RKO (cell line): ENCODE data around the gene POU2F1.

Experiments used
- DNase-seq: peaks from one replicate; pipeline ENCODE4 v3.0.0-alpha.2; 2016; ENCODE audit warnings: low spot score

POU2F1 gene

DNA sequence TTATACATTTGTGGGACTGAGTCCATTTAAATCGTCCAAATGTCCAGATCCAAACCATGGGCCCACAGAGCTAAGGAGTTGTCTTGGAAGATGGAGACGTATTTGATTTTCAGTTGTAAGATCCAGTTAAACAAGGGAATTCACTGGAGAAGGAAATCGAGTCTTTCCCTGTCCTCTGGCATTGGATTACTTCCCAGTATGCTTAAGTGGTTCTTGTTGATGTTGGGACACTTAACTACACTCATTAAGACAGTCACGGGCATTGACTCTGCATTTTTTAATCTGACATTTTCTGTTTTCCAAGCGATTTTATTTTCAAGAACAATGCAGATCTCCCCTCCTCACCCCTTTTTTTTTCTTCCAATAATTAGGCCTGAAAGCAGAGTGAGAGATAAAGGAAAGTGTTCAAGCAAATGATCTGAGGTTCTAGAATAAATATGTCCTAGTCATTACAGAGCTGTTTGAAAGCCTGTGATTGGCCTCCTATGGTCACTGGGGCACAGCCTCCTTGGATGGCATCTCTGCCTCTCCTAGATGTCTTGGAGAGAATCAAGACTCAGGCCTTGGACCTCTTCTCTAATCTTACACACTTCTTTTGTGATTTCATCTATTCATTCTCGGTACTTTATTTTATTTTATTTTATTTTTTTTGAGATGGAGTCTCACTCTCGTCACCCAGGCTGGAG lies 248.7 kb downstream of the POU2F1 start:
- DNase-seq: no peak

- DNase-seq: no peak
These were observed 250.9 kb downstream of the POU2F1 start for GRCh38 chr1:167471568-167471967.

DNA sequence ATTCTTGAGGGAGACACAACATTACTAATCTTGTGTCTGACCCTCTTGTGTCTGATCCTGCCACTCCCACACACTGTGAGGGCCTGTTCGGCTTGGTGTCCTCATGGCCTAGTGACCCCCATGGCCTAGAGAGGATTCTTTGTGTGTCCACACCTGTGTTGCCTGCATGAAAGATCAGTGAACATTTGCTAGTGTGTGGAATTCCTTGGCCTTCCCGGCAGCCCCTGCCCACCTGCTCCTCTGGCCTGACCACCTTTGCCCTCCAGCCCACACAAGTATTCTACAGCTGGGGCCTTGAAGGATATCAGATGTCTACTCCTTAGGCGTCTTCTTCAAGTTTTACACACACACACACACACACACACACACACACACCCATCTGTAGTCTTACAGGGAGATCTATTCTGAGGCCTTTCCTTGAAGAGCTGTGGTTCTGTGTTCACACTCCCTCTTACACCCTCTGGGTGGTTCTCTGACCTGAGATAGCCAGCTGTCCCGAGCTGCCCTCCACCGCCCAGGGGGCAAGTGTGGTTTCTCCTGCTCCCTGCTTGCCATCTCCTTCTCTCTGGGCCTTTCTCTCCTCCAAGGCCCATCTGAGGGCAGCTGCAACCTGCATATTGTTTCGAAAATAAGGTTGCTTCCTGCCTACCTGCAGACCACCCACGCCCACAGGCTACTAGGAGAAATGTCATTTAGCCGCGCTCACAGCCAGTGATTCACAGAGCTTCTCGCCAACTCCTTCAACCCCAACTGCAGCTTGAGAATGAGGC lies 252.3 kb downstream of the POU2F1 start:
- no peak for DNase-seq

DNA sequence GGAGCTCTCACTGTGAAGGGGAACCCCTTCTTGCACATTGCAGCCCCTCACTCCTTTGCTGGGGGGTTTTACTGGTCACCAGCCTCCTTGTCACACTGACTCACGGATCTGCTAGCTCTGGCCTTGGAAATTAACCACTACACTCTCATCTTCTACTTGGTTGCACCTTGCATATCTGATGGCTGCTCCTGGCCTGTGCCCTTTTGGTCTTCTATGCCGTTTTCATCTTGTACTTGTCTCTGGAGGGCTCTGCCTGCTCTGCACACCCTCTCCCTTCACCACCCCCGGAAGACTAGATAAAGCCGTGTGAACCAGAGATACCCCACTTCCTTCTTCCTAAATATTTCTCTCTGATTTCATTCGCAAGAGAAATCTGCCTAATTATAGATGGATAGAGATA lies 253.1 kb downstream of the POU2F1 start:
- no peak for DNase-seq

GRCh38 chr1:167474191-167474641 lies 253.5 kb downstream of the POU2F1 start:
- no peak for DNase-seq

DNA sequence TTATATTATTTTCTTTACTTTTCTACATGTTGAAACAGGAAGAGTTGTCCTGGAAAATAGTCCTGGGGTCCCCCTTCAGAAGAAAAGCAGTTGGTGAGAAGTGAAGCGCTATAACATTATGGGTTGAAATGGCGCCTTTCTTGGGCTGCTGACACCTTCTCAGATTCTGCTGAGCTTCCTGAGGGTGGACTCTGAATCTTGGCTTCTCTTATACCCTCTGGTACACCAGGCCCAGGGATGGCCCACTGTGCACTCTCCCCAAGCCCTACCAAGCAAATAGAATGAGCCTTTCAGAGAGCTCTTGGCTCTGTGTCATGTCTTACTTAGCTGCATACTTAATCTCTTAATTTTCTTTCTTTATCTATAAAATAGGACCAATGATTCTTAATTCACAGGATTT lies 255.4 kb downstream of the POU2F1 start:
- DNase-seq: no peak
